Colonic mucosa (tissue), 4 donors: ENCODE measurements around the gene PHF19. TPM values are rescaled to one million over a fixed set of nuclear protein-coding genes. Genes with fewer than 3 reads are reported as not detected.

Experiments
- DNase-seq: peaks from one replicate; pipeline ENCODE4 v3.0.0-alpha.2; 2020
- H3K27ac ChIP-seq: fragments of 200-600 bp; one replicate; pipeline ENCODE4 v1.8.0; 2021
- H3K27me3 ChIP-seq: fragments of 200-600 bp; one replicate; pipeline ENCODE4 v1.8.0; 2021
- H3K36me3 ChIP-seq: fragments of 200-600 bp; one replicate; pipeline ENCODE4 v1.8.0; 2021
- H3K4me1 ChIP-seq: fragments of 200-600 bp; one replicate; pipeline ENCODE4 v1.8.0; 2021; ENCODE audit warnings: mild to moderate bottlenecking
- H3K4me3 ChIP-seq: fragments of 200-600 bp; one replicate; pipeline ENCODE4 v1.8.0; 2021
- H3K9ac ChIP-seq, 2 donors: one replicate each; pipeline ENCODE4 v1.7.0; 2013; ENCODE audit warnings: control low read depth in 2 of 2, low read depth in 2 of 2, low read length in 2 of 2
- H3K9me3 ChIP-seq: fragments of 200-600 bp; one replicate; pipeline ENCODE4 v1.8.0; 2021
- CTCF ChIP-seq: fragments of 200-600 bp; IDR thresholded peaks from one replicate; pipeline ENCODE4 v1.8.0; 2022; ENCODE audit warnings: antibody characterized with exemption, mild to moderate bottlenecking
- intact Hi-C: fragments of 100-400 bp; cut with DNase I; formaldehyde crosslinking; loops from one replicate; pipeline ENCODE4 v1.14.1; 2022
- total RNA-seq, 2 donors: library from RNA; stranded (reverse); fragmentation: NEBNext Ultra II Directional in 1 of 2; extraction: Animal tissue kit (Norgen Biotek cat#: 25700) in 1 of 2; gene quantifications; one replicate each; pipeline ENCODE4 v1.2.1, GENCODE V29; 2021
- donor health status: healthy.
- donor health status: DM: no; HTN: no; CAD: no.
- donor health status: DM: no; HTN: no; CAD: no.

The PHF19 gene
- 10 to 100 TPM; 23.8 to 50.3 TPM for total RNA-seq

- peak within 1 kb of the TSS; percentile 84 to 88 for H3K9ac ChIP-seq
- peak within 1 kb of the TSS; percentile 96 for H3K27ac ChIP-seq
- no peak for DNase-seq
- no peaks in the 10 kb centered on the region for H3K27me3 ChIP-seq
- no peaks in the 10 kb centered on the region for H3K4me1 ChIP-seq
- peak within 1 kb of the TSS; percentile 71 for H3K4me3 ChIP-seq
- H3K9me3 ChIP-seq, result no peaks in the 10 kb centered on the region
- intact Hi-C loops, result loop anchor here (5.0 kb wide), 1 partner anchor 50 kb away; the partner anchor contains the start of gene TRAF1
- H3K36me3 ChIP-seq, result no peaks in the 10 kb centered on the region
- no peak for TF ChIP-seq CTCF
Observed at GRCh38 chr9:120876842-120877240, at the start of gene PHF19. TSS of gene PHF19 (minus strand) at chr9:120877188. CDS start at chr9:120874741, 2,447 bp downstream.

GRCh38 chr9:120926397-120926928 is 49.5 kb upstream of the PHF19 start, which contains the start of gene TRAF1:
TSS of gene TRAF1 (minus strand) at chr9:120926796. CDS start at chr9:120926075, 721 bp downstream.
- Histone ChIP-seq H3K36me3 (no peaks in the 10 kb centered on the region), H3K4me3 (peak within 1 kb of the TSS; percentile 8), H3K9me3 (no peaks in the 10 kb centered on the region), H3K27me3 (no peaks in the 10 kb centered on the region), H3K27ac (peak within 1 kb of the TSS; percentile 78), H3K9ac (peak within 1 kb of the TSS; percentile 40 to 79), H3K4me1 (no peaks in the 10 kb centered on the region)
- no peak for DNase-seq
- no peak for TF ChIP-seq CTCF
- intact Hi-C loops, result loop anchor here (5.0 kb wide), 1 partner anchor 49 kb away; the partner anchor contains the start of gene PHF19

- Histone ChIP-seq H3K36me3 (no peaks in the 10 kb centered on the region), H3K4me3 (peak overlapping the region; percentile 8), H3K27ac (peak overlapping the region; percentile 60), H3K9ac (peak overlapping the region; percentile 0 to 40), H3K4me1 (no peaks in the 10 kb centered on the region), H3K9me3 (no peaks in the 10 kb centered on the region), H3K27me3 (no peaks in the 10 kb centered on the region)
- TF ChIP-seq CTCF, result no peak
- intact Hi-C loops, result loop anchor here (5.0 kb wide), 1 partner anchor 48 kb away; the partner anchor contains the start of gene PHF19
- DNase-seq, result no peak
Observed at GRCh38 chr9:120925535-120926396, 48.8 kb upstream of the PHF19 start.

GRCh38 chr9:120924698-120925534 is 47.9 kb upstream of the PHF19 start:
- TF ChIP-seq CTCF, result no peak
- no peaks in the 10 kb centered on the region for H3K4me1 ChIP-seq
- no peaks in the 10 kb centered on the region for H3K9me3 ChIP-seq
- peak overlapping the region in 1 of 2 donors; percentile 44 for H3K9ac ChIP-seq
- intact Hi-C loops, result loop anchor here (5.0 kb wide), 1 partner anchor 48 kb away; the partner anchor contains the start of gene PHF19
- no peaks in the 10 kb centered on the region for H3K27me3 ChIP-seq
- no peaks in the 10 kb centered on the region for H3K36me3 ChIP-seq
- no peak for DNase-seq
- H3K4me3 ChIP-seq, result no peak overlapping the region
- peak overlapping the region; percentile 60 for H3K27ac ChIP-seq
